Transverse colon (tissue), 4 donors: ENCODE measurements around the gene SCLY. TPM values are rescaled to one million over a fixed set of nuclear protein-coding genes. Genes with fewer than 3 reads are reported as not detected.

Experiments
- DNase-seq: peaks from one replicate; pipeline ENCODE4 v3.0.0-alpha.2; 2019
- H3K27ac ChIP-seq, 4 donors: fragments of 200-600 bp; sonication (generic); 2 replicates each; pipeline ENCODE4 v1.5.1; 2016 to 2018; ENCODE audit warnings: inconsistent platforms in 4 of 4
- H3K27me3 ChIP-seq: fragments of 200-600 bp; sonication (generic); 2 replicates; pipeline ENCODE4 v1.5.1; 2017; ENCODE audit warnings: inconsistent platforms
- H3K36me3 ChIP-seq, 4 donors: fragments of 200-600 bp; sonication (generic); 2 replicates each; pipeline ENCODE4 v1.5.1; 2017 to 2019; ENCODE audit warnings: inconsistent platforms in 4 of 4
- H3K4me1 ChIP-seq, 4 donors: fragments of 200-600 bp; sonication (generic); 2 replicates each; pipeline ENCODE4 v1.5.1; 2017 to 2020; ENCODE audit warnings: inconsistent platforms in 4 of 4
- H3K4me3 ChIP-seq, 4 donors: fragments of 200-600 bp; sonication (generic); 1 replicate in 1 of 4; 2 replicates in 3 of 4; pipeline versions ENCODE4 v1.5.1 to v1.6.1; 2017 to 2019; ENCODE audit warnings: inconsistent platforms in 4 of 4
- H3K9me3 ChIP-seq, 2 donors: fragments of 200-600 bp; sonication (generic); 2 replicates each; pipeline ENCODE4 v1.5.1; 2017 to 2019; ENCODE audit warnings: inconsistent platforms in 2 of 2
- EP300 ChIP-seq: sonication (generic); formaldehyde crosslinking; IDR thresholded peaks from one replicate; pipeline ENCODE4 v1.6.1; 2017; ENCODE audit warnings: antibody characterized with exemption, low read depth
- POLR2A ChIP-seq: fragments of 450-650 bp; IDR thresholded peaks from one replicate; pipeline ENCODE4 v1.6.1; 2016; ENCODE audit warnings: antibody characterized with exemption, mild to moderate bottlenecking, moderate library complexity
- POLR2AphosphoS5 ChIP-seq, 3 donors: sonication (generic); formaldehyde crosslinking; IDR thresholded peaks; one replicate each; pipeline ENCODE4 v1.6.1; 2016; ENCODE audit warnings: antibody characterized with exemption in 3 of 3
- WGBS, 2 donors: methylation state at CpG; one replicate each; pipeline ENCODE4 v1.1.5; 2018; ENCODE audit warnings: low coverage in 1 of 2; 5-methylcytosine and 5-hydroxymethylcytosine counted together
- in situ Hi-C, 4 donors: fragments of 200-750 bp; cut with MboI; loops; one replicate each; pipeline versions ENCODE4 v1.15.0 to v1.15.1; 2017; ENCODE audit warnings: low sequenced_read_pairs in 3 of 4, low pct_ligation_motif_present in 1 of 4, low pct_unique_long_range_greater_than_20kb in 1 of 4
- intact Hi-C: fragments of 100-400 bp; cut with DNase I; formaldehyde crosslinking; loops from one replicate; pipeline ENCODE4 v1.15.1; 2023; ENCODE audit warnings: low total_unique reads
- total RNA-seq, 4 donors: library from RNA; depleted of rRNA; stranded (reverse); fragments of >200 nt; gene quantifications; one replicate each; pipeline ENCODE4 v1.1.0, GENCODE V29; 2016
- TF ChIP-seq, protein P1 (sequence below), 5 experiments: fragments of 200-600 bp in 3 of 5; fragments of 450-650 bp in 2 of 5; sonication (generic) in 3 of 5; IDR thresholded peaks; 1 replicate in 2 of 5; 2 replicates in 3 of 5; pipeline ENCODE4 v1.5.1; 2016 to 2017; ENCODE audit warnings: antibody characterized with exemption in 5 of 5, inconsistent platforms in 3 of 5, mild to moderate bottlenecking in 2 of 5, moderate library complexity in 1 of 5

SCLY gene
- total RNA-seq, 4 donors from 2014 or later, result 9.4 to 24.3 (median 11.1) TPM

GRCh38 chr2:238059505-238059904 lies 1.3 kb upstream of the SCLY start:
- no peak for DNase-seq
- Histone ChIP-seq H3K9me3 (no peaks in the 10 kb centered on the region), H3K27ac (no peak overlapping the region), H3K4me3 (peak overlapping the region in 1 of 4 donors; percentile 86), H3K4me1 (peaks cover 5 to 21% (median 18%) of the 10 kb centered on the region in 4 donors), H3K36me3 (no peaks in the 10 kb centered on the region), H3K27me3 (peaks cover 15% of the 10 kb centered on the region)
- 91 to 93% methylated on average over 3 of the region's 3 CpGs for WGBS, 2 donors
- in situ Hi-C loops, result no loop called here
- intact Hi-C loops, result no loop called here
- TF ChIP-seq POLR2A, result no peak
- TF ChIP-seq EP300, result no peak
- TF ChIP-seq, protein P1, sequence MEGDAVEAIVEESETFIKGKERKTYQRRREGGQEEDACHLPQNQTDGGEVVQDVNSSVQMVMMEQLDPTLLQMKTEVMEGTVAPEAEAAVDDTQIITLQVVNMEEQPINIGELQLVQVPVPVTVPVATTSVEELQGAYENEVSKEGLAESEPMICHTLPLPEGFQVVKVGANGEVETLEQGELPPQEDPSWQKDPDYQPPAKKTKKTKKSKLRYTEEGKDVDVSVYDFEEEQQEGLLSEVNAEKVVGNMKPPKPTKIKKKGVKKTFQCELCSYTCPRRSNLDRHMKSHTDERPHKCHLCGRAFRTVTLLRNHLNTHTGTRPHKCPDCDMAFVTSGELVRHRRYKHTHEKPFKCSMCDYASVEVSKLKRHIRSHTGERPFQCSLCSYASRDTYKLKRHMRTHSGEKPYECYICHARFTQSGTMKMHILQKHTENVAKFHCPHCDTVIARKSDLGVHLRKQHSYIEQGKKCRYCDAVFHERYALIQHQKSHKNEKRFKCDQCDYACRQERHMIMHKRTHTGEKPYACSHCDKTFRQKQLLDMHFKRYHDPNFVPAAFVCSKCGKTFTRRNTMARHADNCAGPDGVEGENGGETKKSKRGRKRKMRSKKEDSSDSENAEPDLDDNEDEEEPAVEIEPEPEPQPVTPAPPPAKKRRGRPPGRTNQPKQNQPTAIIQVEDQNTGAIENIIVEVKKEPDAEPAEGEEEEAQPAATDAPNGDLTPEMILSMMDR (IDR thresholded peaks at IDR 0.05), result no peak
- TF ChIP-seq POLR2AphosphoS5 (IDR thresholded peaks at IDR 0.05), result no peak

GRCh38 chr2:238060096-238060541 lies 682 bp upstream of the SCLY start:
- 0 to 3% methylated on average over 4 to 18 of the region's 18 CpGs for WGBS, 2 donors
- peak overlapping the region; percentile 67 to 96 (median 87) for H3K4me3 ChIP-seq
- H3K4me1 ChIP-seq, result peaks cover 5 to 21% (median 18%) of the 10 kb centered on the region in 4 donors
- in situ Hi-C loops (no loop called here), intact Hi-C loops (loop anchor here (5.0 kb wide), 1 partner anchor 203 kb away; the partner anchor contains the start of gene RAMP1)
- TF ChIP-seq EP300, result no peak
- H3K27ac ChIP-seq, result peak overlapping the region; percentile 91 to 94 (median 92)
- no peak for DNase-seq
- no peaks in the 10 kb centered on the region for H3K36me3 ChIP-seq
- H3K9me3 ChIP-seq, result no peaks in the 10 kb centered on the region
- H3K27me3 ChIP-seq, result peaks cover 12% of the 10 kb centered on the region

- DNase-seq, result peak; percentile 35
- in situ Hi-C loops, result no loop called here
Measured at GRCh38 chr2:238061315-238062202, 758 bp downstream of the SCLY start.

DNA sequence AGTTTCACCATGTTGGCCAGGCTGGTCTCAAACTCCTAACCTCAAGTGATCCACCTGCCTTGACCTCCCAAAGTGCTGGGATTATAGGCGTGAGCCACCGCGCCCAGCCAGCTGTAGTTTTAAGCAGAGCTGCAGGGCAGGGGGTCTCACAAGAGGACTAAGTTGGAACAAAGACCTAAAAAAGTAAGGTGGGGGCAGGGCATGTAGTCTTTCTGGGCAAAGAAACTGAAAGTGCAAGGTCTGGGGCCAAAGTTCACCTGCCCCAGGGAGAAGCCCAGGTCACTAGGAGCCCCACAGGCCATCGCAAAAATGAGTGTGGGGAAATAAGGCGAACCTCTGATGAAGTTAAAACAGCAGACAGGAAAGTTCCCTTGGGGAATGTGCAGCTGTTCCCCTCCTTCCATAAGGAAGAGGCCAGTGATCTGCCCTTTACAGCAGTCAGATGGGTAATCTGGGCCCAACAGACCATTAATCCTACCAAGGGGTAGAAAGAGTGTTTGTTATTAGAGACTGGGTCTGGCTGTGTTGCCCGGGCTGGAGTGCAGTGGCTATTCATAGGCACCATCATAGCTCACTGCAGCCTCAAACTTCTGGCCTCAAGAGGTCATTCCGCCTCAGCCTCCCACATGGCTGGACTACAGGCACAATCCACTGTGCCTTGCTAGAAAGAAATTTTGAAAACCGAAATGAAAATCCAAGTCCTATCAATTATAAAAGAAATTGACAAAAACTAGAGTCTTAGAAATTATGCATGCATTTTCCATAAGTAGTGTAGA lies 2.8 kb downstream of the SCLY start:
- no peaks in the 10 kb centered on the region for H3K27me3 ChIP-seq
- in situ Hi-C loops (no loop called here), intact Hi-C loops (loop anchor here (5.0 kb wide), 1 partner anchor 206 kb away; the partner anchor contains the start of gene RAMP1)
- no peak overlapping the region for H3K4me3 ChIP-seq
- DNase-seq, result no peak
- 94 to 95% methylated on average over 4 to 8 of the region's 8 CpGs for WGBS, 2 donors
- H3K4me1 ChIP-seq, result peaks cover 5 to 21% (median 18%) of the 10 kb centered on the region in 4 donors
- no peaks in the 10 kb centered on the region for H3K36me3 ChIP-seq
- no peaks in the 10 kb centered on the region for H3K9me3 ChIP-seq
- no peak for TF ChIP-seq POLR2A
- TF ChIP-seq EP300, result no peak
- TF ChIP-seq, protein P1 (IDR thresholded peaks at IDR 0.05), result no peak
- no peak overlapping the region for H3K27ac ChIP-seq

More at GRCh38 chr2:238061315-238062202, 758 bp downstream of the SCLY start:
- intact Hi-C loops, result loop anchor here (5.0 kb wide), 1 partner anchor 204 kb away; the partner anchor contains the start of gene RAMP1
- H3K9me3 ChIP-seq, result no peaks in the 10 kb centered on the region
- H3K27ac ChIP-seq, result peak overlapping the region; percentile 91 to 94 (median 92)
- 3 to 13% methylated on average over 7 to 29 of the region's 29 CpGs for WGBS, 2 donors
- peak overlapping the region; percentile 67 to 96 (median 87) for H3K4me3 ChIP-seq
- no peak for TF ChIP-seq POLR2AphosphoS5 (IDR thresholded peaks at IDR 0.05)
- no peak for TF ChIP-seq EP300
- H3K4me1 ChIP-seq, result peaks cover 5 to 21% (median 18%) of the 10 kb centered on the region in 4 donors
- no peaks in the 10 kb centered on the region for H3K36me3 ChIP-seq
- H3K27me3 ChIP-seq, result no peaks in the 10 kb centered on the region
